Hair follicle dermal papilla cell (primary cell): Measurements from ENCODE around the gene MOCS2. TPM values are rescaled to one million over a fixed set of nuclear protein-coding genes. Genes with fewer than 3 reads are reported as not detected.

Experiments
- total RNA-seq: library from RNA; depleted of rRNA; stranded (reverse); fragments of >200 nt; gene quantifications from 2 replicates; pipeline ENCODE4 v1.2.3, GENCODE V29; 2012

MOCS2 gene
- 31.6 and 40.8 TPM in 2 replicates for total RNA-seq

GRCh38 chr5:53109443-53110127 lies at the start of gene MOCS2:
MOCS2 (minus strand) TSS chr5:53109757; CDS start chr5:53107174, 2,583 bp downstream.

Other genes with a start within 250 kb of the MOCS2 start
- gene ITGA2, start 120.4 kb downstream of the MOCS2 start, total RNA-seq, result 4.5 and 6.3 TPM in 2 replicates